ENCODE measurements around the gene GMPR2.
A peak's percentile ranks its signal among the peaks of the same experiment; 100 is the strongest.

GMPR2 gene

GRCh38 chr14:24232645-24233537 is at the start of gene GMPR2:
TSS of gene GMPR2 (plus strand) at chr14:24232929. CDS start at chr14:24233254, 325 bp downstream.
- DNase-seq (ENCODE audit: low read depth): no peak

GRCh38 chr14:24183014-24183481 is 49.7 kb upstream of the GMPR2 start:
- no peak for DNase-seq (ENCODE audit: low read depth)

- no peak for DNase-seq (ENCODE audit: low read depth)
These were observed 48.4 kb upstream of the GMPR2 start for GRCh38 chr14:24184104-24184970.

- no peak for DNase-seq (ENCODE audit: low read depth)
These were observed 47.7 kb upstream of the GMPR2 start for GRCh38 chr14:24185026-24185425.

- no peak for DNase-seq (ENCODE audit: low read depth)
These were observed 47.0 kb upstream of the GMPR2 start for GRCh38 chr14:24185741-24186140.

- DNase-seq (ENCODE audit: low read depth): no peak
These were observed 45.7 kb upstream of the GMPR2 start for GRCh38 chr14:24186831-24187538.

- no peak for DNase-seq (ENCODE audit: low read depth)
These were observed 45.2 kb upstream of the GMPR2 start for GRCh38 chr14:24187539-24187915.

GRCh38 chr14:24188251-24189058 is 44.3 kb upstream of the GMPR2 start, which contains the start of gene IPO4:
TSS of gene IPO4 (minus strand) at chr14:24188816. CDS start at chr14:24188787, 29 bp downstream.
- DNase-seq (ENCODE audit: low read depth): peak; percentile 79

- no peak for DNase-seq (ENCODE audit: low read depth)
These were observed 43.7 kb upstream of the GMPR2 start for GRCh38 chr14:24189059-24189375.

GRCh38 chr14:24189460-24189859 is 43.3 kb upstream of the GMPR2 start:
- no peak for DNase-seq (ENCODE audit: low read depth)

- DNase-seq (ENCODE audit: low read depth): no peak
These were observed 42.3 kb upstream of the GMPR2 start for GRCh38 chr14:24190416-24190815.

- no peak for DNase-seq (ENCODE audit: low read depth)
These were observed 39.8 kb upstream of the GMPR2 start for GRCh38 chr14:24192933-24193332.

GRCh38 chr14:24194186-24194872 is 38.4 kb upstream of the GMPR2 start:
- no peak for DNase-seq (ENCODE audit: low read depth)

GRCh38 chr14:24194873-24195185 is 37.9 kb upstream of the GMPR2 start:
- DNase-seq (ENCODE audit: low read depth): no peak

- peak; percentile 37 for DNase-seq (ENCODE audit: low read depth)
These were observed 37.3 kb upstream of the GMPR2 start, which contains the start of gene TM9SF1 for GRCh38 chr14:24195186-24196070. TSS of gene TM9SF1 (minus strand) at chr14:24195441. CDS start at chr14:24195019, 422 bp downstream.

- no peak for DNase-seq (ENCODE audit: low read depth)
These were observed 36.4 kb upstream of the GMPR2 start for GRCh38 chr14:24196071-24197055.

- DNase-seq (ENCODE audit: low read depth): no peak
These were observed 35.7 kb upstream of the GMPR2 start for GRCh38 chr14:24197056-24197450.

- DNase-seq (ENCODE audit: low read depth): no peak
These were observed 33.8 kb upstream of the GMPR2 start for GRCh38 chr14:24198814-24199524.

Data from GM04503 (cell line).